Measurements from ENCODE around the gene TDP2.

Gene TDP2

GRCh38 chr6:24666641-24667377, at the start of gene TDP2, which contains the start of gene ACOT13:
TDP2 (minus strand) TSS chr6:24666899; CDS start chr6:24666862, 37 bp downstream.
ACOT13 (plus strand) TSS chr6:24667077; CDS start chr6:24667264, 187 bp downstream.
- peak; percentile 94 for DNase-seq (ENCODE audit: low spot score)

- no peak for DNase-seq (ENCODE audit: low spot score)
These were observed 44.0 kb upstream of the TDP2 start for GRCh38 chr6:24710519-24711303.

DNA sequence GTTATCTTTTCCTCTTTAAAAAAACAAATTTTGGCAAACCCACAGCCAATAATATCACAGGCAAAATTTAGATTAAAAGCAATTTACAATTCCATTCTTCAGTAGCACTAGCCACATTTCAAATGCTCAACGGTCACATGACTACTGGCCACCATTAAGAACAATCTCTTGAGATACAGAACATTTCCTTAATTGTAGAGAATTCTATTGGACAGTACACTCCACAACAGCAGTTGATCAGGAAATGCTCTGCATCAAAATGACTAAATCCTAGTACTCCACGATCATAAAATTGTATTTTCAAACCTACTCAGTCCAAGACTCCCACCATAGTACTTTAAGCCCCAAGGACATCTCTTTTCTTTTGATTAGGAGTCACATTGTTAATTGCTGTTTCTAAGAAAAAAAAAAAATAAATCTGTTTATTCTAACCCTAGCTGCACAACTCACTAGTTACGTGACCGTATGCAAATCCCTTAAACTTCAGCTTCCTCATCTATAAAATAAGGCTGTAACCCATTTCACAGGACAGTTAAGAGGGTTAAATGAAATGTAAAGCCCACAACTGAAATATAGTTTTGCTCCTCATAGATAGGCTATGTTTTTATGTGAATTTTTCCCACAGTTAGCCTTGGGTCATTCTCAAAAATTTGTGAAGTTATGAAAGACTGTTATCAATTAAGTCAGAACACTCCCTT, 42.5 kb upstream of the TDP2 start:
- no peak for DNase-seq (ENCODE audit: low spot score)

DNA sequence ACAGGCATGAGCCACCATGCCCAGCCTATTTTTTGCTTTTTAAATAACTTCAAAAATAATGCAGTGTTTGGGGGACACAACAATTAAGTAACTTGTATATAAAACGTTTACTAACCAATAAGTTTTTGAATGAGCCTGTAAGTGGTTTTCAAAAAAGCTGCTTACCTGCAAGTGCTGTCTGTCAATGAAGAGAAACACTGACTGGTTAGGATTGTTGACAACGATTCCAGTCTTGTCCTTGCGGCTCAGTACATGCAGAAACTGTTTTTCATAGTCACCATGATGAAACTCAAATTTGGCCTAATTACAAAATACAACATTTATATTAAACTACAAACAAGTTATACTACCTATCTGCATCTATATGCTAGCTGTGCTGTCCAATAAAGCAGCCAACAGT, 41.9 kb upstream of the TDP2 start:
- no peak for DNase-seq (ENCODE audit: low spot score)

DNA sequence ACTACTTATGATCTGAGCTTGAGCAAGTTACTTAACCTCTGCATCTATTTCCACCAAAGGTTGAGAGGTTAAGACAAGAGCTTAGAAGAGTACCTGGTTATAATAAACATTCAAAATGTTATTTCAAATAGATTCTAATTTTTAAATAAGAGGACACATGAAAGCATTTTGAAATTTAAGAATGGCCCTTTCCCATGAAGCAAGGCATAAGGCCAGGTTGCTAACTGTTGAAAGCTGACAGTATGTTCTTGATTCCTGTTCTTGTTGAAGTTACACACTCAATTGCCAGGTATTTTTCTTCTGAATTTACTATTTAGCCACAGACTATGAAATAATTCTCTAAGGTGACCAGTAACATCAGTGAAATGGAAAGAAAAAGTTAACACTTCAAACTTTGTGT, 37.8 kb upstream of the TDP2 start:
- no peak for DNase-seq (ENCODE audit: low spot score)

- no peak for DNase-seq (ENCODE audit: low spot score)
These were observed 36.1 kb upstream of the TDP2 start for GRCh38 chr6:24702720-24703282.

DNA sequence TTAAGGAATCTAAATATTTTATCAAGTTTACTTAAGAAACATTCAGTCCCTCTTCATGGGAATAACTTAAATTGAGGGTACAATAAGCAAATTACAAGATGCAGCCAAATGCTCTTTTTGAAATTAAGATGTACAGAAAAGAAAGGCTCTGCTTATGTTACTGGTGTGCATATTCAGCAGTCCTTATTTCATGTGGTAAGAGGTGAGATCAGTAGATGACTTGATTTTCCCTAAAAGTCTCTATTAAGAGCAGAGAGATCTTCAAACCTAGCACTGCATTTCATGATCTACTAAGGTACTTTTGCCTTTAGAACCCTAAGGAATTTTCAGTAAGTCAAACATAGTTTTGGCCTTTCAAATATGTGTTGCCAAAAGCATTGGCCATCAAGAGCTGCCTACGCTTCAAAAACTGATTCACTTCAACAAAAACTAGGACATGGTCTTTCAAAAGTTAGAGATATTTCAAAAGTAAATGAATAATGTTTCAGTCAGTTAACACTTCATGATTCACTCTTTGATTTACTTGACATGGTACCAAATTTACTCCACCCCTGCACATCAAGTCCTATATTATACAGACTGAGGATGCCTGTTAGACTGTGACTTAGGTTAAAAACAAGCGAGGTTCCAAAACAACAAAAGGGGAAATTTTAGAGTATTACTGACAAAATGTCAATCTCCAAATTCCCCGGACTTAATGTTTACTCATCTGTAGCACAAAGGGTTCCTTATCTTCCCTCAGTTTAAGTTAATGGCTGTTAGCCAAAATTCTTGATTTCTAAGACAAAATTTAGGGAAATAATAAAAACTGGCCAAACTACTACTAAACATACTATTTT, 33.0 kb upstream of the TDP2 start:
- DNase-seq (ENCODE audit: low spot score), result no peak

GRCh38 chr6:24696097-24696496, 29.4 kb upstream of the TDP2 start:
- no peak for DNase-seq (ENCODE audit: low spot score)

DNA sequence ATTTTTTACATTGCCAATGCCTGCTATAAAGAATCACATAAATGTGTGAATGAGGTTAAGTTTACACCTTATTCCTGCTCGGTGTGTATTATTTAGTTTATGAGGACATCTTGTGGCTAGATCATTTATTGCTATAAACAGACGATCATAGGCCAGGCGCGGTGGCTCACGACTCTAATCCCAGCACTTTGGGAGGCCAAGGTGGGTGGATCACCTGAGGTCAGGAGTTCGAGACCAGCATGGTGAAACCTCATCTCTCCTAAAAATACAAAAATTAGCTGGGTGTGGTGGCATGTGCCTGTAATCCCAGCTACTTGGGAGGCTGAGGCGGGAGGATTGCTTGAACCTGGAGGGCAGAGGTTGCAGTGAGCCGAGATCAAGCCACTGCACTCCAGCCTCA, 28.9 kb upstream of the TDP2 start:
- DNase-seq (ENCODE audit: low spot score), result peak; percentile 67

- no peak for DNase-seq (ENCODE audit: low spot score)
These were observed 27.5 kb upstream of the TDP2 start for GRCh38 chr6:24694198-24694597.

DNA sequence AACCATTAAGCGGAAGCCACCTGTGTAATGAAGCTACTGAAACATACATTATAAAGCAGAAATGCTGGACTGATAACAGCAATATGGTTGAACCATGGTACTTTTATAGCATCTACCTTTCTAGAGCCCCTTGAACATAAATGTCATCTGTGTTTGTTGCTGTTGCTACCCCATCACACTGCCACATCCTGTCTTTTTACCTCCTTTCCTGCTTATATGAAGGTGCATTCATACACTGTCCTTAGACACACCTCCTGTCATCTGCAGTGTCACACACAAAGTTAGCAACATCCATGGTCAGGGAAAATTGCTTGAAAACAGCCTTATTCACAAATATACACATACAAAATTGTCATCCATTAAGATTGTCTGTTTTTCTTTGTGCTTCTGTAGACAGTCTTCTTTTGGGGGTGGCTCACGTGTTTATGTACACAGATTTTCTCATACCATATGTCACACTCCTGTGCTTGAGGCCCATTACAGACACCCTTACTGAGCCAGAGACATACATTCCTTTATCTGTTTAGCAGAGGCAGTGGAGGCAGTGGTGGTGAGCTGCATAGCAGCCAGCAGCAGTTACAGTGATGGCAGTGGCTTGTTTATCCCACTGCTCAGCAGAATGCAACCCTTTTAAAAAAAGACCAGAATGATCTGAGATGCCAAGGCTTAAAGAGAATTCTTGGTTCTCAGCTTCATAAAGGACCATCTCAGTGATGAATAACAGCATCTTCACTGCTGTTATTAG, 26.3 kb upstream of the TDP2 start:
- DNase-seq (ENCODE audit: low spot score), result no peak

- no peak for DNase-seq (ENCODE audit: low spot score)
These were observed 25.7 kb upstream of the TDP2 start for GRCh38 chr6:24692415-24692814.

GRCh38 chr6:24692003-24692402, 25.3 kb upstream of the TDP2 start:
- no peak for DNase-seq (ENCODE audit: low spot score)

DNA sequence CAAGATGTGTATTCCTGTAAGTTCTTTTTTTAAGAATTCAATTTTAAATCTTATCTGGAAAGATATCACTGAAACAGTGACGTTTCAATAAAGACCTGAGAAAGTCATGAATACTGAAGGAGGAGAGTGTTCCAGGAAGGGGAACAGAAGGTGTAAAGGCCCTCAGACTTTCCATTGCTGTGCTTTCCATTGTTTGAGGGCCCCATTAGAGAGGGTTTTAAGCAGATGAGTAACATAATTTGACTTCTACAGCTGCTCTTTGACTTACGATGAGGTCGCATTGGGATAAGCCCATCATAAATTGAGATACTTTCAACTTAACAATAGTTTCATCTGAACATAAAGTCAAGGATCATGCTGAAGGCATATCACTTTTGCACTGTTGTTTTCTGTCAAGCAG, 24.9 kb upstream of the TDP2 start:
- no peak for DNase-seq (ENCODE audit: low spot score)

DNA sequence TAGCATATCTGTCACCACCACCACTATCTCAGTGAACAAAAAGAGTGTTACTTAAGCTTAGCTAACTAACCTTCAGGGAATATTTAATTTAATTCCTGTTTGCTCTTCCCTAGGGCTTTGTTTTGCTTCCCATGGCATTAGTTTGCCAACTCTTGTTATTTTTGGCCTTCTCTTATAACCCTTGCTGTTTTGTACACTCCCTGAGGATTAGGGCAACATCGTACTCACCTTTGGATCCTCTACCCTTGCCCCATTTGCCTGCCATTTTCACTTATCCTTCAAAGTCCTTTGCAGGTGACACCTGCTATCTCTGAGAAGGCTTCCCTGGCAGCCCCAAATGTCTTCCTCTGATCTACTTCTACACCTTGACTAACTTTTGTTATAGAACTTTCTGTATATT, 23.9 kb upstream of the TDP2 start:
- no peak for DNase-seq (ENCODE audit: low spot score)

DNA sequence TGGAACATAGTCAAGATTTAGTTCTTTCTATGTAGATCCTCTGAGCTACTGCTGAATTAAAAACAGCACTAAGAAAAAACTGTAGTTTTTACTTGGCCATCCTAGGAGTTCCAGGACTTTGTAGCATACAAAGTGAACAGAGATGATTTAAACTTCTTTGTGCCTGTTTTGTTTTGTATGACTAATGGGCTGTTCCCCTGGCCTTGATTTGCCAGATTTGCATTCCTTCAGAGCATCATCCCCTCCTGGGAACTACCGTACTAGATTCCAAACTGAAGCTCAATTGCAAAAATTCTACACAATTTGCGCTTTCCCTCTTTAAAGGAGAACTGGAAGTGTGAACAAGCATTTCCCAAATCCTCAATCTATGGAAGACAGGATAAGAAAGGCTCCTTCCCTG, 23.3 kb upstream of the TDP2 start:
- no peak for DNase-seq (ENCODE audit: low spot score)

DNA sequence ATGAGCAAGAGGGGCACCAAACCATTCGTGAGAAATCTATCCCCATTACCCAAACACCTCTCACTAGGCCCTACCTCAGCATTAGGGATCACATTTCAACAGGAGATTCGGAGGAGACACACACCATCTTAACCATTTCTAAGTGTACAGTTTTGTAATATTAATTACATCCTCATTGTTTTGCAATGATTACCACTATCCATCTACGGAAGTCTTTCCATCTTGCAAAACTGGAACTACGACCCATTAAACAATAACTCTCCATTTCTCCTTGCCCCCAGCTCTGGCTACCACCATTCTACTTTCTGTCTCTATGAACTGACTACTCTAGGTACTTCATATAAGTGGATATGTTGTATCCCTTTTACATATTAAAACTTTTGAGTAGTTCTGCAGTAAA, 20.2 kb upstream of the TDP2 start:
- no peak for DNase-seq (ENCODE audit: low spot score)

DNA sequence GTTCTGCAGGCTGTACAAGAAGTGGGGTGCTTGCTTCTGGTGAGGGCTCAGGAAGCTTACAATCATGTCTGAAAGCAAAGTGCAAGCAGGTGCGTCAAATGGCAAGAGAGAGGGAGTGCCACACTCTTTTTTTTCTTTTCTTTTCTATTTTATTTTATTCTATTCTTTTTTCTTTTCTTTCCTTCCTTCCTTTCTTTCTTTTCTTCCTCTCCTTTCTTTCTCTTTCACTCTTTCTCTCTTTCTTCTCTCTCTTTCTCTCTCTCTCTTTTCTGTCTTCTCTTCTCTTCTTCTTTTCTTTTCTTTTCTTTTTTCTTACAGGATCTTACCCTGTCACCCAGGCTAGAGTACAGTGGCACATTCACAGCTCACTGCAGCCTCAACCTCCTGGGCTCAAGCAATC, 19.7 kb upstream of the TDP2 start:
- DNase-seq (ENCODE audit: low spot score), result no peak

GRCh38 chr6:24683297-24684296, 16.9 kb upstream of the TDP2 start:
- no peak for DNase-seq (ENCODE audit: low spot score)

DNA sequence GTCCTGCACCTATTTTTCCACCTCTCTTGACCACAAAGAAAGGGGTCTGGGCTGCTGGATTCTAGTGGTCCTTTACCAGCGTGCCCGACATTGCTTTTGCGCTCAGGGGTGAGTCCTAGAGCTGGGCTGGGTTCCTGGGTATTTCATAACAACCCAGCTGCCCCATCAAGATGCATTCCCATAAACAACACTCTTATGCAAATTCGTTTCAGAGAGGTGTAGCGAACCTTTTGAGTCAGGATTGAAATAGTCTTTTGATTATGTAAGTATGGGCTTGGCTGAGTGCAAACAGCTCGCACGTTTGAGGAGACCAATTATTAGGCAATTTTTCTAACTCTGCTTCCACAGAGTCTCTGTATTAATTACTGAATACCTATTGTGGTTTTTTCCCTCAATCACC, 13.9 kb upstream of the TDP2 start:
- no peak for DNase-seq (ENCODE audit: low spot score)
